SU-DHL-6 (cell line): Measurements from ENCODE around the gene MNX1.

Experiments used
- H2AFZ ChIP-seq: fragments of 200-600 bp; sonication (generic); 2 replicates; pipeline ENCODE4 v1.6.1; 2014; ENCODE audit warnings: low read depth, mild to moderate bottlenecking, moderate library complexity, mixed read lengths, antibody characterized with exemption, low read length; ENCODE audit not compliant: severe bottlenecking
- H3F3A ChIP-seq: fragments of 200-600 bp; shearing (Covaris generic); 2 replicates; pipeline ENCODE4 v1.6.0; 2016; ENCODE audit warnings: antibody characterized with exemption, mild to moderate bottlenecking; ENCODE audit not compliant: insufficient read depth
- H3K27ac ChIP-seq: fragments of 200-600 bp; sonication (generic); 2 replicates; pipeline ENCODE4 v1.5.1; 2016; ENCODE audit warnings: low read depth, mild to moderate bottlenecking, low read length, moderate library complexity, mixed read lengths
- H3K27me3 ChIP-seq: fragments of 200-600 bp; sonication (generic), shearing (Covaris generic); 2 replicates; pipeline ENCODE4 v1.6.0; 2014; ENCODE audit warnings: mild to moderate bottlenecking, low read length
- H3K36me3 ChIP-seq: fragments of 200-600 bp; sonication (generic); 2 replicates; pipeline ENCODE4 v1.6.1; 2014; ENCODE audit warnings: mild to moderate bottlenecking, low read length, mixed read lengths
- H3K4me2 ChIP-seq: fragments of 300-600, 200-600 bp; shearing (Covaris generic), sonication (generic); 2 replicates; pipeline ENCODE4 v1.6.0; 2014; ENCODE audit warnings: low read length, low read depth, mild to moderate bottlenecking; ENCODE audit not compliant: poor library complexity, severe bottlenecking
- H3K4me3 ChIP-seq: fragments of 200-600 bp; sonication (generic); 2 replicates; pipeline ENCODE4 v1.5.1; 2014; ENCODE audit warnings: antibody characterized with exemption, low read length, mild to moderate bottlenecking, mixed read lengths; ENCODE audit not compliant: insufficient read depth, poor library complexity, severe bottlenecking
- H3K79me2 ChIP-seq: fragments of 200-600 bp; sonication (generic); 2 replicates; pipeline ENCODE4 v1.6.1; 2014; ENCODE audit warnings: mild to moderate bottlenecking, low read length, moderate library complexity; ENCODE audit not compliant: insufficient read depth
- H3K9ac ChIP-seq: fragments of 200-600 bp; sonication (generic); 2 replicates; pipeline ENCODE4 v1.7.0; 2014; ENCODE audit warnings: mild to moderate bottlenecking, low read length
- H3K9me2 ChIP-seq: fragments of 200-600 bp; sonication (generic); replicated peaks from 2 replicates; pipeline ENCODE4 v1.6.1; 2014; ENCODE audit warnings: low read length; ENCODE audit not compliant: insufficient read depth
- H3K9me3 ChIP-seq: fragments of 200-600 bp; sonication (generic); 2 replicates; pipeline ENCODE4 v1.6.1; 2014; ENCODE audit warnings: low read length, mixed read lengths; ENCODE audit not compliant: insufficient read depth
- H4K20me1 ChIP-seq: fragments of 200-600 bp; sonication (generic); 2 replicates; pipeline ENCODE4 v1.6.1; 2014; ENCODE audit warnings: low read depth, mild to moderate bottlenecking, antibody characterized with exemption, low read length, moderate library complexity, mixed read lengths
- EZH2phosphoT487 ChIP-seq: fragments of 200-600 bp; sonication (generic), shearing (Covaris generic); conservative IDR thresholded peaks from 2 replicates; pipeline ENCODE4 v1.6.1; 2018; ENCODE audit warnings: mild to moderate bottlenecking, antibody characterized with exemption, low read length, moderate library complexity, mixed read lengths
- TF ChIP-seq, protein P1 (sequence below): fragments of 200-600 bp; sonication (generic); IDR thresholded peaks from one replicate; pipeline ENCODE4 v1.5.1; 2017; ENCODE audit warnings: antibody characterized with exemption, mild to moderate bottlenecking, low read length, moderate library complexity; ENCODE audit not compliant: insufficient read depth, poor library complexity, severe bottlenecking

Gene MNX1

GRCh38 chr7:157021071-157021870 is 10.8 kb upstream of the MNX1 start:
- H3K27me3 ChIP-seq: no peaks in the 10 kb centered on the region

GRCh38 chr7:157020514-157021070 is 10.1 kb upstream of the MNX1 start:
- Histone ChIP-seq H2AFZ (no peak overlapping the region), H3K4me2 (no peak overlapping the region), H3K36me3 (no peaks in the 10 kb centered on the region), H3K9me3 (no peaks in the 10 kb centered on the region), H3K4me3 (no peak overlapping the region), H3K27ac (no peak overlapping the region), H3K9ac (no peak overlapping the region), H3F3A (no peaks in the 10 kb centered on the region), H3K27me3 (no peaks in the 10 kb centered on the region), H3K9me2 (no peaks in the 10 kb centered on the region), H4K20me1 (no peaks in the 10 kb centered on the region), H3K79me2 (no peaks in the 10 kb centered on the region)
- no peak for TF ChIP-seq EZH2phosphoT487
- TF ChIP-seq, protein P1, sequence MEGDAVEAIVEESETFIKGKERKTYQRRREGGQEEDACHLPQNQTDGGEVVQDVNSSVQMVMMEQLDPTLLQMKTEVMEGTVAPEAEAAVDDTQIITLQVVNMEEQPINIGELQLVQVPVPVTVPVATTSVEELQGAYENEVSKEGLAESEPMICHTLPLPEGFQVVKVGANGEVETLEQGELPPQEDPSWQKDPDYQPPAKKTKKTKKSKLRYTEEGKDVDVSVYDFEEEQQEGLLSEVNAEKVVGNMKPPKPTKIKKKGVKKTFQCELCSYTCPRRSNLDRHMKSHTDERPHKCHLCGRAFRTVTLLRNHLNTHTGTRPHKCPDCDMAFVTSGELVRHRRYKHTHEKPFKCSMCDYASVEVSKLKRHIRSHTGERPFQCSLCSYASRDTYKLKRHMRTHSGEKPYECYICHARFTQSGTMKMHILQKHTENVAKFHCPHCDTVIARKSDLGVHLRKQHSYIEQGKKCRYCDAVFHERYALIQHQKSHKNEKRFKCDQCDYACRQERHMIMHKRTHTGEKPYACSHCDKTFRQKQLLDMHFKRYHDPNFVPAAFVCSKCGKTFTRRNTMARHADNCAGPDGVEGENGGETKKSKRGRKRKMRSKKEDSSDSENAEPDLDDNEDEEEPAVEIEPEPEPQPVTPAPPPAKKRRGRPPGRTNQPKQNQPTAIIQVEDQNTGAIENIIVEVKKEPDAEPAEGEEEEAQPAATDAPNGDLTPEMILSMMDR: no peak

More at GRCh38 chr7:157021071-157021870, 10.8 kb upstream of the MNX1 start:
- Histone ChIP-seq H3K9ac (no peak overlapping the region), H3K9me3 (no peaks in the 10 kb centered on the region), H3K9me2 (no peaks in the 10 kb centered on the region), H3K79me2 (no peaks in the 10 kb centered on the region), H3F3A (no peaks in the 10 kb centered on the region), H3K36me3 (no peaks in the 10 kb centered on the region), H3K27ac (no peak overlapping the region), H4K20me1 (no peaks in the 10 kb centered on the region; the same call in 1 of the 2 replicates), H2AFZ (no peak overlapping the region), H3K4me2 (no peak overlapping the region), H3K4me3 (no peak overlapping the region)
- TF ChIP-seq EZH2phosphoT487: no peak
- TF ChIP-seq, protein P1: no peak

GRCh38 chr7:157019718-157020451 is 9.4 kb upstream of the MNX1 start:
- Histone ChIP-seq H4K20me1 (no peaks in the 10 kb centered on the region), H3K9me3 (no peaks in the 10 kb centered on the region), H3K9ac (no peak overlapping the region), H3K27ac (no peak overlapping the region), H3K36me3 (no peaks in the 10 kb centered on the region), H3K9me2 (no peaks in the 10 kb centered on the region), H3K4me3 (no peak overlapping the region), H2AFZ (no peak overlapping the region), H3K27me3 (no peaks in the 10 kb centered on the region), H3K4me2 (no peak overlapping the region), H3F3A (no peaks in the 10 kb centered on the region), H3K79me2 (no peaks in the 10 kb centered on the region)
- TF ChIP-seq, protein P1: no peak
- TF ChIP-seq EZH2phosphoT487: no peak
